Astrocyte (in vitro differentiated cells and primary cell): ENCODE measurements around the gene KLRK1. TPM values are rescaled to one million over a fixed set of nuclear protein-coding genes. Genes with fewer than 3 reads are reported as not detected.

ENCODE experiments used
- DNase-seq: peaks from one replicate; pipeline ENCODE4 v3.0.0-alpha.2; 2010; ENCODE audit warnings: low read depth
- FAIRE-seq: peaks from 2 replicates; lab custom pipeline; 2011; peaks lifted over from hg19 to GRCh38; lab: Jason Lieb, UNC
- H2AFZ ChIP-seq: 2 replicates; pipeline ENCODE4 v1.6.0; 2012; ENCODE audit warnings: low read depth, low read length, inconsistent platforms
- H3K27ac ChIP-seq: 2 replicates; pipeline ENCODE4 v1.5.1; 2011; ENCODE audit warnings: low read depth, low read length, inconsistent platforms
- H3K27me3 ChIP-seq: 2 replicates; pipeline ENCODE4 v1.6.0; 2011; ENCODE audit warnings: low read length, inconsistent platforms; ENCODE audit not compliant: insufficient read depth
- H3K36me3 ChIP-seq: 2 replicates; pipeline ENCODE4 v1.5.1; 2011; ENCODE audit warnings: low read length, inconsistent platforms; ENCODE audit not compliant: insufficient read depth
- H3K4me1 ChIP-seq: 2 replicates; pipeline ENCODE4 v1.5.1; 2011; ENCODE audit warnings: low read length, inconsistent platforms; ENCODE audit not compliant: insufficient read depth
- H3K4me2 ChIP-seq: 2 replicates; pipeline ENCODE4 v1.6.0; 2012; ENCODE audit warnings: low read length, inconsistent platforms
- H3K4me3 ChIP-seq: 2 replicates; pipeline ENCODE4 v1.5.1; 2011; ENCODE audit warnings: low read depth, mild to moderate bottlenecking, low read length, inconsistent platforms; ENCODE audit not compliant: insufficient read depth
- H3K79me2 ChIP-seq: 2 replicates; pipeline ENCODE4 v1.6.0; 2012; ENCODE audit warnings: mild to moderate bottlenecking, low read length, inconsistent platforms; ENCODE audit not compliant: insufficient read depth
- H3K9ac ChIP-seq: 2 replicates; pipeline ENCODE4 v1.6.0; 2012; ENCODE audit warnings: mild to moderate bottlenecking, low read length, inconsistent platforms
- H3K9me3 ChIP-seq: 2 replicates; pipeline ENCODE4 v1.5.1; 2012; ENCODE audit warnings: low read depth, mild to moderate bottlenecking, low read length, inconsistent platforms; ENCODE audit not compliant: insufficient read depth
- H4K20me1 ChIP-seq: 2 replicates; pipeline ENCODE4 v1.6.0; 2012; ENCODE audit warnings: low read length, inconsistent platforms; ENCODE audit not compliant: insufficient read depth
- H3K27ac Mint-ChIP-seq: one replicate; pipeline ENCODE4 v1.8.0; 2021; ENCODE audit warnings: mild to moderate bottlenecking, mixed read lengths; ENCODE audit not compliant: unreplicated experiment
- H3K27me3 Mint-ChIP-seq: one replicate; pipeline ENCODE4 v1.8.0; 2021; ENCODE audit warnings: low read depth, mixed read lengths; ENCODE audit not compliant: unreplicated experiment
- H3K36me3 Mint-ChIP-seq: one replicate; pipeline ENCODE4 v1.8.0; 2021; ENCODE audit warnings: low read depth, mixed read lengths; ENCODE audit not compliant: unreplicated experiment
- H3K4me1 Mint-ChIP-seq: one replicate; pipeline ENCODE4 v1.8.0; 2021; ENCODE audit warnings: low read depth, mixed read lengths; ENCODE audit not compliant: unreplicated experiment
- H3K4me3 Mint-ChIP-seq: one replicate; pipeline ENCODE4 v1.8.0; 2021; ENCODE audit warnings: mild to moderate bottlenecking, moderate library complexity, mixed read lengths; ENCODE audit not compliant: unreplicated experiment
- H3K9me3 Mint-ChIP-seq: one replicate; pipeline ENCODE4 v1.8.0; 2021; ENCODE audit warnings: mild to moderate bottlenecking, mixed read lengths; ENCODE audit not compliant: unreplicated experiment
- CTCF ChIP-seq: IDR thresholded peaks from 2 replicates; pipeline ENCODE4 v1.5.1; 2011; ENCODE audit warnings: low read depth, mild to moderate bottlenecking, inconsistent platforms, low read length, moderate library complexity; ENCODE audit not compliant: insufficient read depth
- EZH2 ChIP-seq: IDR thresholded peaks from 2 replicates; pipeline ENCODE4 v1.6.1; 2012; ENCODE audit warnings: mild to moderate bottlenecking, low read length, inconsistent platforms; ENCODE audit not compliant: insufficient read depth
- total RNA-seq: library from RNA; stranded (reverse); gene quantifications from 2 replicates; pipeline ENCODE4 v1.2.1, GENCODE V29; 2021

Gene KLRK1
- total RNA-seq, 1 donor from 2014 or later, result 0.73 TPM

DNA sequence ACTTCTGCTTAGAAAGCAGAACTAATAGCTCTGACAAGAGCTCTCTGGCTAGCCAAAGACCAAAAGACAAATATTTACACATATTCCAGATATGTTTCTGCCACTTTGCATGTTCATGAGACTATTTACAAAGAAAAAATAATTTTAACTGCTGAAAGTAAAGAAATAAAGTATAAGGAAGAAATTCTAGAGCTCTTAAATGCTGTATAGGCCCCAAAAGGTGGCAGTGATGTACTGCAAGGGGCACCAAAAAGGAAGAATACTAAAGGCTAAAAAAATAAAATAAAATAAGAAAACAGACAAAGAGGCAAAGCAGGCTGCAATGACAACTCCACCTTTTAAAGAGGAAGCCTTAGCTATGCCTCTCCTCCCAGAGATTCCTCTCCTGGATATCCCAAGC lies 23.0 kb downstream of the KLRK1 start:
- H3K79me2 ChIP-seq, result no peaks in the 10 kb centered on the region
- Mint-ChIP-seq H3K4me3 (no peak overlapping the region), H3K36me3 (peaks cover 3% of the 10 kb centered on the region), H3K27me3 (no peaks in the 10 kb centered on the region), H3K27ac (no peak overlapping the region), H3K9me3 (peaks cover 6% of the 10 kb centered on the region), H3K4me1 (peaks cover 4% of the 10 kb centered on the region)
- H4K20me1 ChIP-seq, result no peaks in the 10 kb centered on the region
- DNase-seq (no peak), FAIRE-seq (no peak)
- no peak overlapping the region for H3K4me3 ChIP-seq
- H3K9me3 ChIP-seq, result peaks cover 4% of the 10 kb centered on the region
- no peaks in the 10 kb centered on the region for H3K27me3 ChIP-seq
- H3K27ac ChIP-seq, result no peak overlapping the region
- H3K36me3 ChIP-seq, result no peaks in the 10 kb centered on the region
- TF ChIP-seq EZH2 (no peak), CTCF (peak; percentile 17)
- no peak overlapping the region for H2AFZ ChIP-seq
- H3K4me2 ChIP-seq, result no peak overlapping the region
- H3K4me1 ChIP-seq, result peaks cover 26% of the 10 kb centered on the region
- no peak overlapping the region for H3K9ac ChIP-seq

- Mint-ChIP-seq H3K27ac (no peak overlapping the region), H3K9me3 (peaks cover 6% of the 10 kb centered on the region), H3K27me3 (no peaks in the 10 kb centered on the region), H3K4me3 (no peak overlapping the region), H3K36me3 (peaks cover 2% of the 10 kb centered on the region), H3K4me1 (peaks cover 13% of the 10 kb centered on the region)
- peak overlapping the region; percentile 86 for H3K9ac ChIP-seq
- TF ChIP-seq CTCF (peak; percentile 37), EZH2 (no peak)
- H3K36me3 ChIP-seq, result no peaks in the 10 kb centered on the region
- H3K4me2 ChIP-seq, result peak overlapping the region; percentile 97
- no peaks in the 10 kb centered on the region for H3K79me2 ChIP-seq
- H3K9me3 ChIP-seq, result peaks cover 4% of the 10 kb centered on the region
- H3K27ac ChIP-seq, result peak overlapping the region; percentile 75
- DNase-seq (peak; percentile 42), FAIRE-seq (no peak)
- peak overlapping the region; percentile 99 for H2AFZ ChIP-seq
- H3K4me3 ChIP-seq, result peak overlapping the region; percentile 88
- peaks cover 34% of the 10 kb centered on the region for H3K4me1 ChIP-seq
- no peaks in the 10 kb centered on the region for H3K27me3 ChIP-seq
- H4K20me1 ChIP-seq, result no peaks in the 10 kb centered on the region
Observed at GRCh38 chr12:10365696-10366405, 24.0 kb downstream of the KLRK1 start.
